Lung (tissue), 12 donors: ENCODE results near the gene PC. TPM values are rescaled to one million over a fixed set of nuclear protein-coding genes. Genes with fewer than 3 reads are reported as not detected.

Experiments used
- ATAC-seq: fragments of 200-7000 bp; cut with Tn5 transposase; one replicate; pipeline ENCODE4 v1.9.1; 2020; ENCODE audit warnings: moderate number of reproducible peaks; ENCODE audit not compliant: insufficient read depth, low FRiP score
- DNase-seq, 3 donors: peaks; one replicate each; pipeline ENCODE4 v3.0.0-alpha.2; 2013 to 2017
- H3K27ac ChIP-seq, 2 donors: one replicate each; pipeline ENCODE4 v1.5.1; 2013; ENCODE audit warnings: mild to moderate bottlenecking in 2 of 2, moderate library complexity in 2 of 2, control low read depth in 1 of 2, inconsistent platforms in 1 of 2, low read depth in 1 of 2, low read length in 1 of 2
- H3K27me3 ChIP-seq, 3 donors: one replicate each; pipeline ENCODE4 v1.5.1; 2013; ENCODE audit warnings: low read length in 2 of 3; ENCODE audit not compliant: control insufficient read depth in 3 of 3, insufficient read depth in 3 of 3
- H3K36me3 ChIP-seq, 4 donors: one replicate each; pipeline ENCODE4 v1.5.1; 2013; ENCODE audit warnings: low read length in 4 of 4, mild to moderate bottlenecking in 1 of 4, moderate library complexity in 1 of 4; ENCODE audit not compliant: control insufficient read depth in 4 of 4, insufficient read depth in 4 of 4
- H3K4me1 ChIP-seq, 5 donors: one replicate each; pipeline ENCODE4 v1.5.1; 2013; ENCODE audit warnings: low read length in 5 of 5, mild to moderate bottlenecking in 2 of 5, moderate library complexity in 1 of 5; ENCODE audit not compliant: control insufficient read depth in 5 of 5, insufficient read depth in 5 of 5
- H3K4me3 ChIP-seq: one replicate; pipeline ENCODE4 v1.5.1; 2013; ENCODE audit warnings: mild to moderate bottlenecking, control low read depth, moderate library complexity
- H3K9ac ChIP-seq, 2 donors: one replicate each; pipeline ENCODE4 v1.5.1; 2013; ENCODE audit warnings: low read length in 2 of 2, control low read depth in 1 of 2; ENCODE audit not compliant: insufficient read depth in 1 of 2
- H3K9me3 ChIP-seq, 4 donors: one replicate each; pipeline ENCODE4 v1.5.1; 2013; ENCODE audit warnings: low read length in 3 of 4, mild to moderate bottlenecking in 1 of 4, moderate library complexity in 1 of 4; ENCODE audit not compliant: control insufficient read depth in 4 of 4, insufficient read depth in 3 of 4
- WGBS, 2 donors: extraction: QIAGEN DNeasy Blood & Tissue Kit; methylation state at CpG; one replicate each; pipeline ENCODE4 v1.1.7; 2013; 5-methylcytosine and 5-hydroxymethylcytosine counted together
- polyA plus RNA-seq, 2 donors: library from polyadenylated mRNA; stranded (reverse); fragments of 200-250 nt; gene quantifications; one replicate each; pipeline ENCODE4 v1.2.1, GENCODE V29; 2013
- total RNA-seq, 2 donors: library from RNA; depleted of rRNA in 1 of 2; stranded (reverse); fragments of >200 nt in 1 of 2; gene quantifications; one replicate each; pipeline ENCODE4 v1.2.1, GENCODE V29; 2014 to 2021
- TF ChIP-seq, protein P1 (sequence below): IDR thresholded peaks from 2 replicates; pipeline ENCODE4 v1.5.1; 2012; ENCODE audit warnings: mild to moderate bottlenecking; ENCODE audit errors: control extremely low read depth, extremely low read depth
- donor health status: control.
- donor health status: control.
- donor health status: Bipolar disorder and iron deficiency.
- donor health status: healthy.
- donor health status: DM: yes; HTN: yes; CAD: no.

PC gene
- total and polyA plus RNA-seq, 4 donors, result 5.5 to 32.5 (median 12.0) TPM

DNA sequence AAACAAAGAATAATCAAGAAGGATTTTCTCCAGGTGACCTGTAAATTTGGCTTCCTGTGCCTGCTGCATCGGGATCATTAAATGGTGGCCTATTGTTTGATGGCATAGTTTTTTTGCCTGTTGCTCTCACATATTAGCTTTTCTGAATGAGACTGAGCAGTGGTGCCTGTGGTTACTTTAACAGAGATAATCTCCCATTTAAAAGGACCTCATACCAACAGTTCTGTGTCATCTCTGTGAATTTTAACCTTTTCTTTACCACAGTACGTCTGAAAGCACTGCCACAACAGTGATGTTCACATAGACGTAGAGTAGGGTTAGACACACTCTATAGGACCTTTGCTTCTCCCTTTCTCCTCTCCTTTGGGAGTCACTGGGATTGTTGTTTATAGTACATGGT lies 137.8 kb downstream of the PC start:
- H3K9me3 ChIP-seq, result no peaks in the 10 kb centered on the region
- no peak overlapping the region for H3K4me3 ChIP-seq
- 92 to 95% methylated on average over 3 of the region's 3 CpGs for WGBS, 2 donors
- H3K4me1 ChIP-seq, result no peaks in the 10 kb centered on the region
- H3K9ac ChIP-seq, result no peak overlapping the region
- ATAC-seq (no peak), DNase-seq (no peak)
- TF ChIP-seq, protein P1, sequence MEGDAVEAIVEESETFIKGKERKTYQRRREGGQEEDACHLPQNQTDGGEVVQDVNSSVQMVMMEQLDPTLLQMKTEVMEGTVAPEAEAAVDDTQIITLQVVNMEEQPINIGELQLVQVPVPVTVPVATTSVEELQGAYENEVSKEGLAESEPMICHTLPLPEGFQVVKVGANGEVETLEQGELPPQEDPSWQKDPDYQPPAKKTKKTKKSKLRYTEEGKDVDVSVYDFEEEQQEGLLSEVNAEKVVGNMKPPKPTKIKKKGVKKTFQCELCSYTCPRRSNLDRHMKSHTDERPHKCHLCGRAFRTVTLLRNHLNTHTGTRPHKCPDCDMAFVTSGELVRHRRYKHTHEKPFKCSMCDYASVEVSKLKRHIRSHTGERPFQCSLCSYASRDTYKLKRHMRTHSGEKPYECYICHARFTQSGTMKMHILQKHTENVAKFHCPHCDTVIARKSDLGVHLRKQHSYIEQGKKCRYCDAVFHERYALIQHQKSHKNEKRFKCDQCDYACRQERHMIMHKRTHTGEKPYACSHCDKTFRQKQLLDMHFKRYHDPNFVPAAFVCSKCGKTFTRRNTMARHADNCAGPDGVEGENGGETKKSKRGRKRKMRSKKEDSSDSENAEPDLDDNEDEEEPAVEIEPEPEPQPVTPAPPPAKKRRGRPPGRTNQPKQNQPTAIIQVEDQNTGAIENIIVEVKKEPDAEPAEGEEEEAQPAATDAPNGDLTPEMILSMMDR, result no peak
- no peaks in the 10 kb centered on the region for H3K27me3 ChIP-seq
- no peak overlapping the region for H3K27ac ChIP-seq
- H3K36me3 ChIP-seq, result peaks cover 0 to 5% (median 0%) of the 10 kb centered on the region in 4 donors

- peaks cover 0 to 5% (median 0%) of the 10 kb centered on the region in 4 donors for H3K36me3 ChIP-seq
- no peaks in the 10 kb centered on the region for H3K9me3 ChIP-seq
- TF ChIP-seq, protein P1, result no peak
- ATAC-seq (no peak), DNase-seq (no peak)
- WGBS, 2 donors, result 75 to 86% methylated on average over 3 of the region's 3 CpGs
- no peak overlapping the region for H3K4me3 ChIP-seq
- no peak overlapping the region for H3K9ac ChIP-seq
- no peaks in the 10 kb centered on the region for H3K27me3 ChIP-seq
- no peak overlapping the region for H3K27ac ChIP-seq
- no peaks in the 10 kb centered on the region for H3K4me1 ChIP-seq
These were observed 139.8 kb downstream of the PC start for GRCh38 chr11:66818231-66818955.

GRCh38 chr11:66815646-66816045 lies 142.5 kb downstream of the PC start:
- no peak overlapping the region for H3K27ac ChIP-seq
- H3K36me3 ChIP-seq, result no peaks in the 10 kb centered on the region
- no peak overlapping the region for H3K9ac ChIP-seq
- WGBS, 2 donors, result 74 to 86% methylated on average over 1 of the region's 1 CpG
- H3K4me3 ChIP-seq, result no peak overlapping the region
- H3K9me3 ChIP-seq, result no peaks in the 10 kb centered on the region
- no peak for ATAC-seq
- TF ChIP-seq, protein P1, result no peak
- DNase-seq, result no peak
- H3K27me3 ChIP-seq, result no peaks in the 10 kb centered on the region
- no peaks in the 10 kb centered on the region for H3K4me1 ChIP-seq

GRCh38 chr11:66814678-66815077 lies 143.5 kb downstream of the PC start:
- 94% methylated on average over 5 of the region's 5 CpGs for WGBS, 2 donors
- Histone ChIP-seq H3K9ac (no peak overlapping the region), H3K4me3 (no peak overlapping the region), H3K9me3 (no peaks in the 10 kb centered on the region), H3K27ac (no peak overlapping the region), H3K4me1 (no peaks in the 10 kb centered on the region), H3K36me3 (no peaks in the 10 kb centered on the region), H3K27me3 (no peaks in the 10 kb centered on the region)
- no peak for DNase-seq
- TF ChIP-seq, protein P1, result no peak
- no peak for ATAC-seq
